Ovary (tissue), 3 donors: Measurements from ENCODE around the gene FLNA.

Experiments used
- CTCF ChIP-seq, 3 donors: fragments of 450-650 bp in 2 of 3; fragments of 200-600 bp in 1 of 3; IDR thresholded peaks; one replicate each; pipeline versions ENCODE4 v1.5.1 to v1.8.0; 2016 to 2022; ENCODE audit warnings: antibody characterized with exemption in 3 of 3, mild to moderate bottlenecking in 1 of 3
- EP300 ChIP-seq: sonication (generic); formaldehyde crosslinking; IDR thresholded peaks from one replicate; pipeline ENCODE4 v1.6.1; 2017; ENCODE audit warnings: antibody characterized with exemption
- donor health status: DM: no; HTN: no; CAD: no.

GRCh38 chrX:154371017-154371788 lies 3.2 kb downstream of the FLNA start:
- TF ChIP-seq CTCF (IDR thresholded peaks at IDR 0.05) (peak in 1 of 3 donors; percentile 13), EP300 (no peak)
